Astrocyte of the spinal cord (primary cell): ENCODE data around the gene PHLDA2.

ENCODE experiments used
- DNase-seq: peaks from one replicate; pipeline ENCODE4 v3.0.0; 2011; ENCODE audit warnings: low read depth, low spot score
- H3K4me3 ChIP-seq: 2 replicates; pipeline ENCODE4 v1.5.1; 2011; ENCODE audit warnings: low read depth, mild to moderate bottlenecking, low read length, moderate library complexity
- in situ Hi-C: cut with HindIII; loops from 2 replicates; pipeline ENCODE4 v1.10.0; 2017; ENCODE audit warnings: low sequenced_read_pairs
- TF ChIP-seq, protein P1 (sequence below): IDR thresholded peaks from 2 replicates; pipeline ENCODE4 v1.5.1; 2012; ENCODE audit warnings: low read depth, mild to moderate bottlenecking, low read length, inconsistent platforms

PHLDA2 gene

GRCh38 chr11:2882396-2883110, 46.7 kb downstream of the PHLDA2 start:
- no peak overlapping the region for H3K4me3 ChIP-seq
- no peak for DNase-seq
- TF ChIP-seq, protein P1, sequence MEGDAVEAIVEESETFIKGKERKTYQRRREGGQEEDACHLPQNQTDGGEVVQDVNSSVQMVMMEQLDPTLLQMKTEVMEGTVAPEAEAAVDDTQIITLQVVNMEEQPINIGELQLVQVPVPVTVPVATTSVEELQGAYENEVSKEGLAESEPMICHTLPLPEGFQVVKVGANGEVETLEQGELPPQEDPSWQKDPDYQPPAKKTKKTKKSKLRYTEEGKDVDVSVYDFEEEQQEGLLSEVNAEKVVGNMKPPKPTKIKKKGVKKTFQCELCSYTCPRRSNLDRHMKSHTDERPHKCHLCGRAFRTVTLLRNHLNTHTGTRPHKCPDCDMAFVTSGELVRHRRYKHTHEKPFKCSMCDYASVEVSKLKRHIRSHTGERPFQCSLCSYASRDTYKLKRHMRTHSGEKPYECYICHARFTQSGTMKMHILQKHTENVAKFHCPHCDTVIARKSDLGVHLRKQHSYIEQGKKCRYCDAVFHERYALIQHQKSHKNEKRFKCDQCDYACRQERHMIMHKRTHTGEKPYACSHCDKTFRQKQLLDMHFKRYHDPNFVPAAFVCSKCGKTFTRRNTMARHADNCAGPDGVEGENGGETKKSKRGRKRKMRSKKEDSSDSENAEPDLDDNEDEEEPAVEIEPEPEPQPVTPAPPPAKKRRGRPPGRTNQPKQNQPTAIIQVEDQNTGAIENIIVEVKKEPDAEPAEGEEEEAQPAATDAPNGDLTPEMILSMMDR, result no peak
- in situ Hi-C loops, result no loop called here

DNA sequence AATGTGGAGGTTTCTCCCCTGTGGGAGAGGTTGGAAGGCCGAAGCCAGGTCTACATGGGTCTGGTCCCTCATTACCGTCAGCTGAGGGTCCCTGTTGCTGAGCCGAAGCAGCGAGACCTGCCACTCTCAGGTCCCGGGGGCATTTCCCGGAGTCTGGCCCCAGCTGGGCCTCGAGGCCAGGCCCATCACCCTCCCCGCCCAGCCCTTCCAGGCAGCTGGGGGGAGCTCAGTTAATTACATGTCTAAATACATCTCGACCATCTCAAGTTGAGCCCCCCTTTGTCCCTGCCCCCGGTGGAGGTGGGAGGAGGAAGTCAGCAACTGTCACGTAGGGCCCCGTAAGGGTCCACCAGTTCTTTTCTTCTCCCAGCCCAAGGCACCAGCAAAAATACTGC, 47.2 kb downstream of the PHLDA2 start:
- TF ChIP-seq, protein P1, result no peak
- DNase-seq, result no peak
- in situ Hi-C loops, result no loop called here
- no peak overlapping the region for H3K4me3 ChIP-seq

- TF ChIP-seq, protein P1, result no peak
- in situ Hi-C loops, result no loop called here
Observed at GRCh38 chr11:2881076-2881980, 47.9 kb downstream of the PHLDA2 start.

GRCh38 chr11:2880646-2881045, 48.6 kb downstream of the PHLDA2 start:
- no peak for DNase-seq
- TF ChIP-seq, protein P1, result no peak
- in situ Hi-C loops, result no loop called here
- no peak overlapping the region for H3K4me3 ChIP-seq

More at GRCh38 chr11:2881076-2881980, 47.9 kb downstream of the PHLDA2 start:
- no peak for DNase-seq
- no peak overlapping the region for H3K4me3 ChIP-seq

GRCh38 chr11:2878782-2879181, 50.4 kb downstream of the PHLDA2 start:
- in situ Hi-C loops, result no loop called here
- no peak for DNase-seq
- no peak overlapping the region for H3K4me3 ChIP-seq
- TF ChIP-seq, protein P1, result no peak
